NCI-H128 (cell line): ENCODE results near the gene SLC15A3.

ENCODE experiments used
- DNase-seq: peaks from one replicate; lab custom pipeline; 2025; ENCODE audit not compliant: unreplicated experiment; lab: John Stamatoyannopoulos, UW

SLC15A3 gene

DNA sequence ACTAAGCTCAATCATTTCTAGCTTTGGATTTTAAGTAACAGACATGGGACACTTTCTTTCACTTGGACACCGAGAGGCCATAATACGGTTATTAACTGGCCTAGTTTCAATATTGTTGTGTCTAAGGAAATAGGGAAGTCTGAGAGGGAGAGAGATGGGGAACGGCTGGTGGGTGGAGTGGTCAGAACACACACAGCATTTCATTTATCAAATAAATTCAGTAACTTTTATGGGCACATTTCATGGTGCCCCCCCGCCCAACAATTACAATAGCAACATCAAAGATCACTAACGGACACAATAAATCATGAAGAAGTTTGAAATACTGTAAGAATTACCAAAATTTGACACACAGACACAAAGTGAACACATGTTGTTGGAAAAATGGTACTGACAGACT lies 56.3 kb downstream of the SLC15A3 start:
- DNase-seq, result no peak

DNA sequence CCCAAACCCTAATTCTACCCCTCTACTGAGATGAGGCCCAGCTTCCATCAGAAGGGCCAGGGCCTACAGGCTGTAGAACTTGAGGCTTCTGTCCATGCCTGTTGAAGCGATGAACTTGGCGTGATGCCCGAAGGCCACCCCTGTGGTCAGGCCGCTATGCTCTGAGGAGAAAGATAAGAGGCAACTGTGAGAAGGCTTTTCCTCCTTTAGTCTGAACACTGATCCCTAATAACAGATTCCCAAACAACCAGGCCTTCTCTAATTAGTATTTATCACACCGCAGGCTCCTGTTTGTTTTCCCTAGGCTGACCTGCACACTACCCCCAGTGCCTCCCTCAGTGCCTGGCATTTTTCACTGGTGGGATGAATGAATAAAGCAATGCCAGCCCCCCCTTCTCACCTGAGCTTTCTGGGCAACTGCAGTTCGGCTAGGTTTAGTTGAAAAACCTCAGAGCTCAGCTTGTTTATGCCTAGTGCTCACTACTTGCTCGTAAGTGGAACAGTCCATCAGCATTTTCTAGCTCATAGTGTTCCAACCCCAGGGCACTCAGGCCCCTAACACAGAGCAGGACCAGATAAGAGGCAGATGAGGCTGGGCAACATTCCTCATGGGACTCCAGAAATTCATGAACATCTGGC lies 60.8 kb downstream of the SLC15A3 start:
- no peak for DNase-seq

DNA sequence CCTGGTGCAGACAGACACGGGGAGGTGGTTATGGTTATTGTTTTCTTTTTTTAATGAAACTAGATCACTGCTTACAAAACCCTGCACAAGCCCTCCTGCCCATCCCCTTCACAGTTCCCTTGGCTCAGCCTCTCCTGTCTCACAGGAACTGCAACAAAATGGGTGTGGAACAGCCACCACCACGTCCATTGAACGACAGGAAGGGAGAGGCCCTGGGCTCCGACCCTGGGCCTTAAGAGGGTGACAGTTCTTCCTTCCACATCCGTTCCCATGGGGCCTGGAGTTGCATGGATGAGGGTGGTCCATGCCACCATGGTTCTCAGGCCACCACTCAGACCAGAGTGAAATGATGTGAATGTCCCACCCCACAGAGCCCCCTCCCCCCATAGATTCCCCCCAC lies 61.3 kb downstream of the SLC15A3 start:
- no peak for DNase-seq

- DNase-seq, result no peak
Observed at GRCh38 chr11:60889869-60890311, 62.1 kb downstream of the SLC15A3 start.

DNA sequence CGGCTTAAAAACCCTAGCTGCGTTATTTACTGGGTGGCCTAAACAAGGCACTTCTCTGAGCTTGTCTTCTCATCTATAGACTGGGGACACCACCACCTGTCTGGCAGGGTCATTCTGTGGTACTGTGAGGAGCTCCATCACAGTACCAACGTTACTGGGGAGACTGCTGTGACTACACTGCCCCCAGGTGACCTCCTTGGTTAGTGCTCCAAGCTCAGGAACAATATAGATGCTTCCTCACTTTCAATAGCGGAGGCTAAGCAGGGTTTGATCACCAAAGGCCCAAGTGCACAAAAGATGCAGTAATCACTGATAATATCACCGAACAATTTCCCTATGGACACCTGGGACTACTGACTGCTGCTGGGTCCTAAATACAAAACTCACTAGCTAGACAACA lies 64.4 kb downstream of the SLC15A3 start:
- peak; percentile 15 for DNase-seq
